KOPT-K1 (cell line): ENCODE data around the gene ELAVL2.
"Not testable (repeated sequence)": the region's sequence is repeated elsewhere in the genome, so short reads cannot be mapped to it uniquely, and the experiment has no call there.

ENCODE experiments used
- H3K27ac ChIP-seq: fragments of 200-600 bp; sonication (generic); 2 replicates; pipeline ENCODE4 v1.5.1; 2016; ENCODE audit warnings: antibody characterized with exemption, mild to moderate bottlenecking, low read depth, low read length; ENCODE audit not compliant: poor library complexity, severe bottlenecking
- H3K36me3 ChIP-seq: fragments of 200-600 bp; sonication (generic); 2 replicates; pipeline ENCODE4 v1.5.1; 2017; ENCODE audit warnings: antibody characterized with exemption, mild to moderate bottlenecking, low read length, moderate library complexity; ENCODE audit not compliant: insufficient read depth
- H3K9me3 ChIP-seq: fragments of 200-600 bp; sonication (generic); 2 replicates; pipeline ENCODE4 v1.5.1; 2017; ENCODE audit warnings: antibody characterized with exemption, low read length, mild to moderate bottlenecking; ENCODE audit not compliant: insufficient read depth, poor library complexity, severe bottlenecking

ELAVL2 gene

GRCh38 chr9:23728736-23729135 lies 97.3 kb downstream of the ELAVL2 start:
- Histone ChIP-seq H3K36me3 (no peaks in the 10 kb centered on the region), H3K27ac (no peak overlapping the region), H3K9me3 (no peaks in the 10 kb centered on the region)

DNA sequence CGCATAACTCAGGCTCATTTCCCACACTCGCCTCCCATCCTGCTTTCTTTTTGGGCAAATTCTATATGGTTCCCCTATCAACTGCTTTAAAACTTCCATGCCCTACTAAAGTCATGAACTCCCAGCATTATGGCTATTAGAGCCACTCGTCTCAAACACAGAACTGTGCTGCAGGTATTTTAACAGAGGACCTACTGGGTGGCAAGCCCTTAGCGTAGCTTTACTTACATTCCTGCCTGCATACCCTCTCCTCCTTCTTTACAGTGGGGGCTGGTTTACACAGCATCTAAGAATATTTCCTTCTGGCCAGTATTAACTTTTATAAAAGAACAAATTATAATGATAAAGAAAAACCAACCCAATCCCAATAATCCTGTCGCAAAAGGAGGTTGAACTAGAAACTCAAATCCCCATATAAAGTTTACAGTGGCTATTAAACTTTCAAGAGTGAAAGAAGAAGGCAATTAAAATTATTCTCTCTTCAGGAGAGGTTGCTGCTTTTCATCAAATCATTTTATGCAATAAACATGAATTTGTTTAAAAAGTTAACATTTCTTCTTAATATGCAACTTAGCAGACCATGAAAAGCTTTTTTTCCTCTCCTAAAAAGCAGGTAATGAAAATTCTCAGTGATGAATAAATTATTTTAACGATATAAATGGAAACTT lies 100.6 kb downstream of the ELAVL2 start:
- Histone ChIP-seq H3K36me3 (no peaks in the 10 kb centered on the region), H3K9me3 (no peaks in the 10 kb centered on the region), H3K27ac (no peak overlapping the region)

GRCh38 chr9:23723672-23724071 lies 102.4 kb downstream of the ELAVL2 start:
- Histone ChIP-seq H3K27ac (no peak overlapping the region), H3K36me3 (no peaks in the 10 kb centered on the region), H3K9me3 (no peaks in the 10 kb centered on the region)

DNA sequence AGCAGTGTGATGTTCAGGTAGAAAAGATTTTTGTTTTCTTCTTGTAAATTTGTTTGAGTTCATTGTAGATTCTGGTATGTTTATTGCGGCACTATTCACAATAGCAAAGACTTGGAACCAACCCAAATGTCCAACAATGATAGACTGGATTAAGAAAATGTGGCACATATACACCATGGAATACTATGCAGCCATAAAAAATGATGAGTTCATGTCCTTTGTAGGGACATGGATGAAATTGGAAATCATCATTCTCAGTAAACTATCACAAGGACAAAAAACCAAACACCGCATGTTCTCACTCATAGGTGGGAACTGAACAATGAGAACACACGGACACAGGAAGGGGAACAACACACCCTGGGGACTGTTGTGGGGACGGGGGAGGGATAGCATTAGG lies 103.0 kb downstream of the ELAVL2 start:
- H3K27ac ChIP-seq, H3K9me3 ChIP-seq, H3K36me3 ChIP-seq: not testable (repeated sequence)

DNA sequence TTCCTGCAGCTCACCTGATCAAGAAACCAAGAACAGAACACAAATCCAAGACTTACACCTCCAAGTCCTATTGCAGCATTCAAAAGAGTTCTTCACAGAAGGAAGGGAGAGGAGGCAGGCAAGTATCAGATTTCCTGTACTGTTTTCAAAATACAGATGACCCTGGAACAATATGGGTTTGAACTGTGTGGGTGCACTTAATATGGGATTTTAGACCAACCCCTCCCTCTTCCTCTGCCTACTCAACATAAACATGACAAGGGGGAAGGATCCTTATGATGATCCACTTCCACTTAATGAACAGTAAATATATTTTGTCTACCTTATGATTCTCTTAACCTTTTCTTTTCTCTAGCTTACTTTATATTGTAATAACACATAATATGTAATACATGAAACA lies 104.6 kb downstream of the ELAVL2 start:
- H3K27ac ChIP-seq = no peak overlapping the region
- no peaks in the 10 kb centered on the region for H3K9me3 ChIP-seq
- H3K36me3 ChIP-seq = no peaks in the 10 kb centered on the region

GRCh38 chr9:23717505-23717904 lies 108.5 kb downstream of the ELAVL2 start:
- Histone ChIP-seq H3K36me3 (no peaks in the 10 kb centered on the region), H3K9me3 (no peaks in the 10 kb centered on the region), H3K27ac (no peak overlapping the region)

GRCh38 chr9:23707249-23707648 lies 118.8 kb downstream of the ELAVL2 start:
- no peak overlapping the region for H3K27ac ChIP-seq
- no peaks in the 10 kb centered on the region for H3K36me3 ChIP-seq

GRCh38 chr9:23702311-23702922 lies 123.6 kb downstream of the ELAVL2 start:
- H3K36me3 ChIP-seq = no peaks in the 10 kb centered on the region
- H3K9me3 ChIP-seq = no peaks in the 10 kb centered on the region
- H3K27ac ChIP-seq = no peak overlapping the region

More at GRCh38 chr9:23707249-23707648, 118.8 kb downstream of the ELAVL2 start:
- no peaks in the 10 kb centered on the region for H3K9me3 ChIP-seq

- Histone ChIP-seq H3K36me3 (no peaks in the 10 kb centered on the region), H3K9me3 (no peaks in the 10 kb centered on the region), H3K27ac (no peak overlapping the region)
These were observed 124.7 kb downstream of the ELAVL2 start for GRCh38 chr9:23701291-23701690.

GRCh38 chr9:23700359-23700758 lies 125.7 kb downstream of the ELAVL2 start:
- no peaks in the 10 kb centered on the region for H3K9me3 ChIP-seq
- H3K36me3 ChIP-seq = no peaks in the 10 kb centered on the region

DNA sequence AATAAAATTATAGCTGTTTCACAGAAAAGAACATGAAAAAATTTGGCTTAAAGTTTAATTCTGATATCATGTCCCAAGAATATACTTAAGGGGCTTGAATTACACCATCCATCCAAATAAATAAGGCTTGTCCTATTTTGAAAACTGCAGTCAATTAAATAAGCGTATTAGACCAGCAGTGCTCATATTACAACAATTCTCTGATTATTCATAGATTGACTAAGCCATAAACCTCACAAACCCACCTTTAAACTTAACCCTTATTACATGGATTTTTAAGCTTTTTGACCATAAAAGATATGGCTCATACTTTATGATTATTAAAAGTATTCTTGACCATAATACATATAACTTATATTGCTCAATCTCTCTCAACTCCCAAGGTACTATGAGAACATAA lies 127.9 kb downstream of the ELAVL2 start:
- Histone ChIP-seq H3K9me3 (no peaks in the 10 kb centered on the region), H3K36me3 (no peaks in the 10 kb centered on the region), H3K27ac (no peak overlapping the region)

More at GRCh38 chr9:23700359-23700758, 125.7 kb downstream of the ELAVL2 start:
- no peak overlapping the region for H3K27ac ChIP-seq

DNA sequence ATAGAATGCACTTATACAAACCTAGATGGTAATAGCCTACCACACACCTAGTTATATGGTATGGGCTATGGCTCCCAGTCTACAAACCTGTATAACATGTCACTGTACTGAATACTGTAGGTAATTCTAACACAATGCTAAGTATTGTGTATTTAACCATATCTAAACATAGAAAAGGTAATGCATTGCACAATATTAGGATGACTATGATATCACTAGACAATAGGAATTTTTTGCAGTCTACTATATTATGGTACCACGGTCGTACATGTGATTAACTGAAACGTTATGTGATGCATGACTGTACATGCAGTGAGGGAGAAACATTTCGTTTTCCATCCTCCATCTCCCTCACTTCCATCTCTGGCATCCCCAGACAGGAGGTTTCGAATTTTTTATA lies 130.5 kb downstream of the ELAVL2 start:
- no peak overlapping the region for H3K27ac ChIP-seq
- H3K36me3 ChIP-seq = no peaks in the 10 kb centered on the region
- no peaks in the 10 kb centered on the region for H3K9me3 ChIP-seq

GRCh38 chr9:23693374-23693773 lies 132.7 kb downstream of the ELAVL2 start:
- H3K9me3 ChIP-seq = no peaks in the 10 kb centered on the region
- H3K36me3 ChIP-seq = no peaks in the 10 kb centered on the region
- no peak overlapping the region for H3K27ac ChIP-seq

DNA sequence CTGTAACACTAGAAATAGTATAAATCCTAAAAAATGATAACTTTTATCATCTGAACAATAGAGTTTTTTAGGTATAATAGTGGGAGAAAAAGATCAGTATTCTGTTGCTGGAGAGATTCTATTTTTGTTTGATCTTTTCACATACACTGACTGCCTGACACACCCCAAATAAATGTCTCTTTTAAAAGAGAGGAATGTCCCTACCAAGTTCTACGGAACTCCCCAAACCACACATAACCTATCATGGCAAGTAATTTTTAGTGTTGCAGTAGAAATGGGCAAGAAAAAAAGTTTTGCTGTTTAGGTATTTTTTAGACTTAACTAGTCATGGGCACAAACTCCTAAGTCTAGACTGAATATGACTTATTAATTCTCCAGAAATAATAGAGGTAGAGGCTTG lies 139.1 kb downstream of the ELAVL2 start:
- H3K27ac ChIP-seq = no peak overlapping the region
- H3K9me3 ChIP-seq = no peaks in the 10 kb centered on the region
- no peaks in the 10 kb centered on the region for H3K36me3 ChIP-seq

GRCh38 chr9:23686257-23686656 lies 139.8 kb downstream of the ELAVL2 start:
- H3K9me3 ChIP-seq = no peaks in the 10 kb centered on the region
- H3K27ac ChIP-seq = no peak overlapping the region
- H3K36me3 ChIP-seq = no peaks in the 10 kb centered on the region

- H3K9me3 ChIP-seq = no peaks in the 10 kb centered on the region
- no peaks in the 10 kb centered on the region for H3K36me3 ChIP-seq
- H3K27ac ChIP-seq = no peak overlapping the region
These were observed 142.4 kb downstream of the ELAVL2 start for GRCh38 chr9:23683611-23684061.
